ENCODE results near the gene FICD. TPM values are rescaled to one million over a fixed set of nuclear protein-coding genes. Genes with fewer than 3 reads are reported as not detected.

FICD gene
- total RNA-seq, result 5.9 and 16.4 TPM in 2 replicates

DNA sequence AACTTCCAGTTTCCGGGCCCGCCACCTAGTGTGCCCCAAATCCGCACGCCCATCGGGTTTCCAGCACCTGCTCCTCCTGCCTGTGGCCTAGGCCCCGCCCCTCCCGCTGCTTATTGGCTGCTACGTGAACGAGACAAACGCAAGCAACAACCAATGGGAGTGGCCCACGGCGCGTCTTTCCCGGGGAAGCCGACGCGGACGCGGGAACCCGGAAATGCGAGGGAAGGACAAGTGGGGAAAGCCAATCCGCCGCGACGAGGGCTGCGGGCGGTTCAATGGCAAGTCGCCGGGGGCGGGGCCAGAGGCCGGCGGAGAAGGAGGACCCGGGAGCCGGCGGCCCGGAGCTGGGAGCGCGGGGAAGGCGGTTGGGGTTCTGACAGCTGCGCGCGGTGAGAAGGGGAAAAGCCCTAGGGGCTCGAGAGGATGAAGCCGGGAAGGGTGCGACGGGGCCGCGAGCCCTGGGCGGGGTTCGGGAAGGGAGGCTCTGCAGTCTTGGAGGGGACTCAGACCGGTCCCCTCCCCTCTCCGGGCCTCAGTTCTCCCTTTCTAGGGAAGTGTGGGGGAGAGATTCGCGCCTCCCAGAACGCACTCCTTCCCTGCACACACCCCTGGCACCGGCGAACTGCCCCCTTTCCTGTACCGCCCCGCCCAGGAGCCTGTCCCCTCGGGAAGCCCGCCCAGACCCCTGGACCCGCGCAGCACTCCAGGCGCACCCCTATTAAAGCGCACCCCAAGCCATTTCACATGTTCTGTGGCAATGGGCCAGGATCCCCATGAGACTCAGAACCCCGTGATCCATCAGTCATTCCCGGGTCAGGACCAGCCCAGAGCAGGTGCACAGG lies at the start of gene FICD:
TSS of gene FICD (plus strand) at position 305 of the 842 bp plus-strand sequence. CDS start 1,696 bp downstream, outside the sequence.

GRCh38 chr12:108560752-108561719 lies 46.0 kb downstream of the FICD start, which contains the start of gene SART3:
Gene SART3 (minus strand): TSS chr12:108561173. CDS start chr12:108561154, 19 bp downstream.

GRCh38 chr12:108562348-108563135 lies 47.5 kb downstream of the FICD start, which contains the start of gene ISCU:
Gene ISCU (plus strand): TSS chr12:108562596. CDS start chr12:108562623, 27 bp downstream.

Other genes with a start within 250 kb of the FICD start
- not detected in 2 replicates for gene CMKLR1, start 176.0 kb upstream of the FICD start, total RNA-seq
- gene SART3, start 45.9 kb downstream of the FICD start, total RNA-seq, result 57.1 and 73.9 TPM in 2 replicates
- gene ISCU, start 47.3 kb downstream of the FICD start, total RNA-seq, result 82.7 and 229 TPM in 2 replicates
- not detected in 2 replicates for gene TMEM119, start 82.8 kb downstream of the FICD start, total RNA-seq
- under 0.01 and 0.50 TPM in 2 replicates for gene SELPLG, start 118.6 kb downstream of the FICD start, total RNA-seq
- 180 and 284 TPM in 2 replicates for gene CORO1C, start 216.2 kb downstream of the FICD start, total RNA-seq

All from nasal cavity respiratory epithelium epithelial cell of viscerocranial mucosa (primary cell).